Right lobe of liver (tissue), 4 donors: ENCODE data around the gene GTSE1.

Experiments
- POLR2A ChIP-seq: fragments of 450-650 bp; IDR thresholded peaks from one replicate; pipeline ENCODE4 v1.6.1; 2017; ENCODE audit warnings: antibody characterized with exemption, mild to moderate bottlenecking
- TF ChIP-seq, protein P1 (sequence below), 4 donors: fragments of 200-600 bp in 3 of 4; fragments of 450-650 bp in 1 of 4; IDR thresholded peaks; one replicate each; pipeline versions ENCODE4 v1.5.1 to v1.8.0; 2016 to 2022; ENCODE audit warnings: antibody characterized with exemption in 4 of 4, mild to moderate bottlenecking in 2 of 4
- donor health status: DM: no; HTN: no; CAD: no.
- donor health status: DM: no; HTN: no; CAD: no.
- donor health status: DM: no; HTN: yes; CAD: no.

DNA sequence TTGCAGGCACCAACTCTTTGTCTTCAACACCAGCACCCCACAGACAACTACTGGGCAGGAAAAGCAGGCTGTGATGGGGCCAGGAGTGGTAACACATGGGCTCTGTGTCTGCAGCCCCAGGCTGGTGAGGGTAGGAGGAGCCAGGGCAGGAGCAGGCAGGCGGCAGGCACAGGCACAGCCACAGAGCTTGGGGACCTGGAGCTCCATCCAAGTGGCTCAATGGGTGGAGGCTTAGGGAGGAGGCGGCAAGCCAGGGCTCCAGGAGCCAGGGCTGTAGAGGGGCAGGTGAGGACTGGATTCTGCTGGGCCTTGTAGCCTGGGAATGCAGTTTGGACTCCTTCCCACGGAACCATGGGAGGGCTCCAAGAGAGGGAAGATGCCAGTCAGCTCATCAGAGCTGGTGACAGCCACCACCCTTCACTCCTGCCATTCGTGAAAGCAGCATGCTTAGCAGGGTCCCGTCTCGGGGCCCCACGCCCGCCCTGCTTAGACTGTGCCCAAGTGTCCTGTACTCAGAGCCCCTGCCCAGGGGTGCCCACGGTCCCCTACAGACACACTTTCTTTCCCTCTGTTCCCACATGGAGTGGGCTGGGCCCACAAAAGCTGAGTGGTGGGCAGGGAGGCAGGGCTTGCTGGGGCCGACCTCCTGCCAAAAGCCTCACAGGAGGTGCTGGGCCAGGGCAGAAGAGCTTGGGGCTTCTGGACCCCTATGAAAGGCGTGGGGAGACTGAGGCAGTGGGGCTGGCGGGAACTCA, 16.4 kb upstream of the GTSE1 start:
- no peak for TF ChIP-seq POLR2A
- TF ChIP-seq, protein P1, sequence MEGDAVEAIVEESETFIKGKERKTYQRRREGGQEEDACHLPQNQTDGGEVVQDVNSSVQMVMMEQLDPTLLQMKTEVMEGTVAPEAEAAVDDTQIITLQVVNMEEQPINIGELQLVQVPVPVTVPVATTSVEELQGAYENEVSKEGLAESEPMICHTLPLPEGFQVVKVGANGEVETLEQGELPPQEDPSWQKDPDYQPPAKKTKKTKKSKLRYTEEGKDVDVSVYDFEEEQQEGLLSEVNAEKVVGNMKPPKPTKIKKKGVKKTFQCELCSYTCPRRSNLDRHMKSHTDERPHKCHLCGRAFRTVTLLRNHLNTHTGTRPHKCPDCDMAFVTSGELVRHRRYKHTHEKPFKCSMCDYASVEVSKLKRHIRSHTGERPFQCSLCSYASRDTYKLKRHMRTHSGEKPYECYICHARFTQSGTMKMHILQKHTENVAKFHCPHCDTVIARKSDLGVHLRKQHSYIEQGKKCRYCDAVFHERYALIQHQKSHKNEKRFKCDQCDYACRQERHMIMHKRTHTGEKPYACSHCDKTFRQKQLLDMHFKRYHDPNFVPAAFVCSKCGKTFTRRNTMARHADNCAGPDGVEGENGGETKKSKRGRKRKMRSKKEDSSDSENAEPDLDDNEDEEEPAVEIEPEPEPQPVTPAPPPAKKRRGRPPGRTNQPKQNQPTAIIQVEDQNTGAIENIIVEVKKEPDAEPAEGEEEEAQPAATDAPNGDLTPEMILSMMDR (IDR thresholded peaks at IDR 0.05) = no peak
